HepG2 (cell line): ENCODE data around the gene TTC24. TPM values are rescaled to one million over a fixed set of nuclear protein-coding genes. Genes with fewer than 3 reads are reported as not detected.

ENCODE experiments used
- ADNP ChIP-seq: sonication (generic); formaldehyde crosslinking; IDR thresholded peaks from 2 replicates; pipeline ENCODE4 v1.4.0; 2020; ENCODE audit warnings: missing genetic modification reagents
- ATF5 ChIP-seq: sonication (generic); formaldehyde crosslinking; IDR thresholded peaks from 2 replicates; pipeline ENCODE4 v1.4.0; 2020; ENCODE audit warnings: mild to moderate bottlenecking, low read depth, missing genetic modification reagents
- BATF2 ChIP-seq: sonication (generic); formaldehyde crosslinking; IDR thresholded peaks from 2 replicates; pipeline ENCODE4 v1.8.0; 2022; ENCODE audit warnings: mild to moderate bottlenecking, missing genetic modification reagents, moderate library complexity
- ELF1 ChIP-seq: sonication (generic); formaldehyde crosslinking; IDR thresholded peaks from 2 replicates; pipeline ENCODE4 v1.4.0; 2020; ENCODE audit warnings: missing genetic modification reagents
- KAT7 ChIP-seq: IDR thresholded peaks from 2 replicates; pipeline ENCODE4 v1.6.1; 2018; ENCODE audit warnings: borderline replicate concordance, missing compliant biosample characterization
- KLF9 ChIP-seq: IDR thresholded peaks from 2 replicates; pipeline ENCODE4 v1.6.1; 2016; ENCODE audit warnings: low read depth
- MTA3 ChIP-seq: sonication (generic); formaldehyde crosslinking; IDR thresholded peaks from 2 replicates; pipeline ENCODE4 v1.4.0; 2020; ENCODE audit warnings: missing genetic modification reagents
- MTF2 ChIP-seq: sonication (generic); formaldehyde crosslinking; IDR thresholded peaks from 2 replicates; pipeline ENCODE4 v1.5.0; 2020; ENCODE audit warnings: missing genetic modification reagents, borderline replicate concordance
- NFIC ChIP-seq: IDR thresholded peaks from 2 replicates; pipeline ENCODE4 v1.6.1; 2012; ENCODE audit warnings: mild to moderate bottlenecking, low read length, inconsistent platforms
- NKX3-1 ChIP-seq: sonication (generic); formaldehyde crosslinking; IDR thresholded peaks from 2 replicates; pipeline ENCODE4 v1.5.0; 2020; ENCODE audit warnings: missing genetic modification reagents
- NPAS2 ChIP-seq: sonication (generic); formaldehyde crosslinking; IDR thresholded peaks from 2 replicates; pipeline ENCODE4 v1.8.0; 2022; ENCODE audit warnings: mild to moderate bottlenecking, missing genetic modification reagents, borderline replicate concordance
- PHF8 ChIP-seq: sonication (generic); formaldehyde crosslinking; IDR thresholded peaks from 2 replicates; pipeline ENCODE4 v1.5.0; 2020; ENCODE audit warnings: missing genetic modification reagents
- RBM39 ChIP-seq: fragments of 200-400 bp; formaldehyde crosslinking; IDR thresholded peaks from one replicate; pipeline ENCODE4 v1.6.1; 2018; ENCODE audit warnings: antibody characterized with exemption, mild to moderate bottlenecking, low read depth, low read length; ENCODE audit not compliant: poor library complexity, severe bottlenecking
- RORA ChIP-seq: sonication (generic); formaldehyde crosslinking; IDR thresholded peaks from 2 replicates; pipeline ENCODE4 v1.5.0; 2020; ENCODE audit warnings: mild to moderate bottlenecking, missing genetic modification reagents, moderate library complexity
- TBX3 ChIP-seq: fragments of 450-650 bp; IDR thresholded peaks from 2 replicates; pipeline ENCODE4 v1.6.1; 2017; ENCODE audit warnings: antibody characterized with exemption, mild to moderate bottlenecking, inconsistent platforms, borderline replicate concordance
- TP53 ChIP-seq: sonication (generic); formaldehyde crosslinking; conservative IDR thresholded peaks from 2 replicates; pipeline ENCODE4 v1.4.0; 2020; ENCODE audit warnings: missing genetic modification reagents
- ZFP82 ChIP-seq: sonication (generic); formaldehyde crosslinking; IDR thresholded peaks from 2 replicates; pipeline ENCODE4 v1.5.1; 2020; ENCODE audit warnings: mild to moderate bottlenecking, missing genetic modification reagents, borderline replicate concordance
- ZGPAT ChIP-seq: IDR thresholded peaks from 2 replicates; pipeline ENCODE4 v1.6.1; 2016; ENCODE audit warnings: mild to moderate bottlenecking
- ZNF17 ChIP-seq: sonication (generic); formaldehyde crosslinking; IDR thresholded peaks from 2 replicates; pipeline ENCODE4 v1.5.0; 2020; ENCODE audit warnings: mild to moderate bottlenecking, missing genetic modification reagents
- ZNF274 ChIP-seq: sonication (generic); formaldehyde crosslinking; IDR thresholded peaks from 2 replicates; pipeline ENCODE4 v1.5.1; 2020; ENCODE audit warnings: mild to moderate bottlenecking, missing genetic modification reagents
- ZNF550 ChIP-seq: sonication (generic); formaldehyde crosslinking; IDR thresholded peaks from 2 replicates; pipeline ENCODE4 v1.4.0; 2020; ENCODE audit warnings: mild to moderate bottlenecking, missing genetic modification reagents, borderline replicate concordance
- ZNF616 ChIP-seq: sonication (generic); formaldehyde crosslinking; IDR thresholded peaks from 2 replicates; pipeline ENCODE4 v1.5.0; 2020; ENCODE audit warnings: low read depth, mild to moderate bottlenecking, missing genetic modification reagents
- ZNF75D ChIP-seq: sonication (generic); formaldehyde crosslinking; IDR thresholded peaks from 2 replicates; pipeline ENCODE4 v1.8.1; 2023; ENCODE audit warnings: missing genetic modification reagents, mild to moderate bottlenecking, borderline replicate concordance
- ZNF792 ChIP-seq: IDR thresholded peaks from 2 replicates; pipeline ENCODE4 v1.6.1; 2016
- ZNF839 ChIP-seq: sonication (generic); formaldehyde crosslinking; IDR thresholded peaks from 2 replicates; pipeline ENCODE4 v1.4.0; 2020; ENCODE audit warnings: missing genetic modification reagents, mild to moderate bottlenecking, borderline replicate concordance
- ZSCAN29 ChIP-seq: sonication (generic); formaldehyde crosslinking; conservative IDR thresholded peaks from 2 replicates; pipeline ENCODE4 v1.4.0; 2020; ENCODE audit warnings: mild to moderate bottlenecking, missing genetic modification reagents
- ZZZ3 ChIP-seq: sonication (generic); formaldehyde crosslinking; IDR thresholded peaks from 2 replicates; pipeline ENCODE4 v1.4.0; 2020; ENCODE audit warnings: missing genetic modification reagents, mild to moderate bottlenecking, borderline replicate concordance
- polyA plus RNA-seq, 8 experiments: library from polyadenylated mRNA; depleted of rRNA in 3 of 8; stranded (reverse) in 7 of 8; unstranded in 1 of 8; fragments of >200 nt; fragmentation: Illumina TruSeq in 4 of 8; extraction: Trizol in 4 of 8; gene quantifications; 2 replicates each; pipeline versions ENCODE4 v1.2.1 to v1.2.3, GENCODE V29; 2011 to 2016; ENCODE audit warnings: low read depth in 4 of 8, missing spikeins in 1 of 8, mixed read lengths in 1 of 8; ENCODE audit not compliant: insufficient read depth in 1 of 8
- total RNA-seq, 5 experiments: library from RNA; depleted of rRNA; stranded (reverse); fragments of >200 nt; fragmentation: Illumina TruSeq; extraction: Trizol; gene quantifications; 2 replicates each; pipeline ENCODE4 v1.2.3, GENCODE V29; 2016; ENCODE audit warnings: low read depth in 1 of 5
- TF ChIP-seq, protein P1 (sequence below): IDR thresholded peaks from 2 replicates; pipeline ENCODE4 v1.6.1; 2012; ENCODE audit warnings: inconsistent platforms
- TF ChIP-seq, protein P2 (sequence below): sonication (generic); formaldehyde crosslinking; IDR thresholded peaks from 2 replicates; pipeline ENCODE4 v1.5.0; 2020; ENCODE audit warnings: missing genetic modification reagents

Gene TTC24
- total and polyA plus RNA-seq, 2 of the 13 experiments (the other 11 are each of a cell fraction or from before 2014, with no cell fraction given) = 0.13 to 0.18 TPM

- TF ChIP-seq TP53 (CRISPR knock-in tag) (no peak), KLF9 (no peak), ZNF75D (CRISPR knock-in tag) (no peak), ZGPAT (CRISPR knock-in tag) (peak; percentile 73), ZNF274 (CRISPR knock-in tag) (peak; percentile 34; the same call in 1 of the 2 replicates), ZNF616 (CRISPR knock-in tag) (no peak), ZNF550 (CRISPR knock-in tag) (no peak), TBX3 (no peak), MTA3 (no peak), NKX3-1 (peak; percentile 72; the same call in 1 of the 2 replicates), ZNF17 (CRISPR knock-in tag) (no peak), ZNF792 (CRISPR knock-in tag) (peak; percentile 59; the same call in 1 of the 2 replicates), ELF1 (peak; percentile 98), PHF8 (peak; percentile 89), ATF5 (CRISPR knock-in tag) (no peak; the same call in 1 of the 2 replicates), ZZZ3 (CRISPR knock-in tag) (peak; percentile 29; the same call in 1 of the 2 replicates), MTF2 (CRISPR knock-in tag) (no peak), NFIC (no peak), KAT7 (CRISPR knock-in tag) (no peak), NPAS2 (no peak), ZSCAN29 (CRISPR knock-in tag) (peak; percentile 72; the same call in 1 of the 2 replicates), ZFP82 (CRISPR knock-in tag) (no peak), ADNP (no peak), ZNF839 (no peak; the same call in 1 of the 2 replicates), RBM39 (no peak), BATF2 (CRISPR knock-in tag) (0 out of 2 replicates have a peak, but pooled peaks have one; percentile 32), RORA (CRISPR knock-in tag) (no peak)
- TF ChIP-seq, protein P1, sequence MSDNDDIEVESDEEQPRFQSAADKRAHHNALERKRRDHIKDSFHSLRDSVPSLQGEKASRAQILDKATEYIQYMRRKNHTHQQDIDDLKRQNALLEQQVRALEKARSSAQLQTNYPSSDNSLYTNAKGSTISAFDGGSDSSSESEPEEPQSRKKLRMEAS = peak; percentile 98
- TF ChIP-seq, protein P2, sequence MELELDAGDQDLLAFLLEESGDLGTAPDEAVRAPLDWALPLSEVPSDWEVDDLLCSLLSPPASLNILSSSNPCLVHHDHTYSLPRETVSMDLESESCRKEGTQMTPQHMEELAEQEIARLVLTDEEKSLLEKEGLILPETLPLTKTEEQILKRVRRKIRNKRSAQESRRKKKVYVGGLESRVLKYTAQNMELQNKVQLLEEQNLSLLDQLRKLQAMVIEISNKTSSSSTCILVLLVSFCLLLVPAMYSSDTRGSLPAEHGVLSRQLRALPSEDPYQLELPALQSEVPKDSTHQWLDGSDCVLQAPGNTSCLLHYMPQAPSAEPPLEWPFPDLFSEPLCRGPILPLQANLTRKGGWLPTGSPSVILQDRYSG (CRISPR knock-in tag) = no peak
- TF ChIP-seq, all 625 proteins: peak for 246
Observed at GRCh38 chr1:156601122-156601830, 21.8 kb downstream of the TTC24 start, which contains the start of gene GPATCH4 (continued).
